Heart left ventricle (tissue), 13 donors: Measurements from ENCODE around the gene KDM4B.

ENCODE experiments used
- POLR2A ChIP-seq, 2 donors: fragments of 450-650 bp; IDR thresholded peaks; one replicate each; pipeline ENCODE4 v1.6.1; 2017; ENCODE audit warnings: antibody characterized with exemption in 2 of 2, mild to moderate bottlenecking in 2 of 2, moderate library complexity in 2 of 2
- TF ChIP-seq, protein P1 (sequence below), 12 donors: fragments of 200-600 bp; sonication (generic) in 4 of 12; IDR thresholded peaks; one replicate each; pipeline versions ENCODE4 v1.5.0 to v1.8.0; 2018 to 2022; ENCODE audit warnings: antibody characterized with exemption in 12 of 12, mild to moderate bottlenecking in 5 of 12
- donor health status: ischemic (EF 13 %, LVEDD 7.1; RV severe dilation, severe dysfunction).
- donor health status: DM: no; HTN: yes; CAD: no.
- donor health status: DM: no; HTN: no; CAD: no.
- donor health status: ischemic (EF 25% LVEDD 6.9; RV normal size, moderate dysfunction).
- donor health status: ischemic (EF 25% LVEDD 5.7; RV mildly dilated, moderate dysfunction).
- donor health status: ischemic (EF 35%, LVEDD 5.7; RV mildly dilated, moderate dysfunction).
- donor health status: nonischemic (EF 11% LVEDD 7.7; RV severe dilation, severe dysfunction).
- donor health status: DM: yes; HTN: yes; CAD: no.
- donor health status: PGD.
- donor health status: ischemic (EF 29% LVEDD 5.4; RV normal size, mild dysfunction).
- donor health status: nonischemic (EF 23%, LVEDD 6.1; RV moderate dilation, normal function).

DNA sequence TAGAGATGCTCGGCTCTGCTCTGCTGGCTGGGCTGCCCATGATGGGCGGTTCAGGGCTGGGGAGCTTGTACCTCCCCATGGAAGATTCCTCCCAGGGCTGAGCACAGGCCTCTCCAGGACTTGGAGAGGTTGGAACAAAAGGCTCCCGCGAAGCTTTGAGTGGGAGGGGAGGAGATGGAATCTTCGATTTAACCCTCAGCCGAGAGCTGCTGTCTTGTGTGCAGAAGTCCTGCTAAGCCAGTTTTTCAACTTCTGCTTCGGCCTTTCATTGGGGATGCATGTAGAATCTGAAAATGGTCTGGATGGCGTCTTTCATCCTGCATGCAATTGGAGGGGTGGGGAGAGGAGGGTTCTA, 163.3 kb downstream of the KDM4B start:
- no peak for TF ChIP-seq POLR2A (IDR thresholded peaks at IDR 0.05)
- TF ChIP-seq, protein P1, sequence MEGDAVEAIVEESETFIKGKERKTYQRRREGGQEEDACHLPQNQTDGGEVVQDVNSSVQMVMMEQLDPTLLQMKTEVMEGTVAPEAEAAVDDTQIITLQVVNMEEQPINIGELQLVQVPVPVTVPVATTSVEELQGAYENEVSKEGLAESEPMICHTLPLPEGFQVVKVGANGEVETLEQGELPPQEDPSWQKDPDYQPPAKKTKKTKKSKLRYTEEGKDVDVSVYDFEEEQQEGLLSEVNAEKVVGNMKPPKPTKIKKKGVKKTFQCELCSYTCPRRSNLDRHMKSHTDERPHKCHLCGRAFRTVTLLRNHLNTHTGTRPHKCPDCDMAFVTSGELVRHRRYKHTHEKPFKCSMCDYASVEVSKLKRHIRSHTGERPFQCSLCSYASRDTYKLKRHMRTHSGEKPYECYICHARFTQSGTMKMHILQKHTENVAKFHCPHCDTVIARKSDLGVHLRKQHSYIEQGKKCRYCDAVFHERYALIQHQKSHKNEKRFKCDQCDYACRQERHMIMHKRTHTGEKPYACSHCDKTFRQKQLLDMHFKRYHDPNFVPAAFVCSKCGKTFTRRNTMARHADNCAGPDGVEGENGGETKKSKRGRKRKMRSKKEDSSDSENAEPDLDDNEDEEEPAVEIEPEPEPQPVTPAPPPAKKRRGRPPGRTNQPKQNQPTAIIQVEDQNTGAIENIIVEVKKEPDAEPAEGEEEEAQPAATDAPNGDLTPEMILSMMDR (IDR thresholded peaks at IDR 0.05): no peak
